D721Med (cell line): ENCODE results near the gene CDK5RAP3.
"Not testable (repeated sequence)": the region's sequence is repeated elsewhere in the genome, so short reads cannot be mapped to it uniquely, and the experiment has no call there.

ENCODE experiments used
- DNase-seq: peaks from one replicate; pipeline ENCODE4 v3.0.0; 2011; ENCODE audit warnings: low spot score; ENCODE audit not compliant: insufficient read length
- FAIRE-seq: peaks from 2 replicates; lab custom pipeline; 2011; peaks lifted over from hg19 to GRCh38; lab: Jason Lieb, UNC
- TF ChIP-seq, protein P1 (sequence below): IDR thresholded peaks from 2 replicates; pipeline ENCODE4 v1.5.1; 2012; ENCODE audit warnings: mild to moderate bottlenecking, control low read depth; ENCODE audit not compliant: insufficient read depth; ENCODE audit errors: missing control alignments

Gene CDK5RAP3

DNA sequence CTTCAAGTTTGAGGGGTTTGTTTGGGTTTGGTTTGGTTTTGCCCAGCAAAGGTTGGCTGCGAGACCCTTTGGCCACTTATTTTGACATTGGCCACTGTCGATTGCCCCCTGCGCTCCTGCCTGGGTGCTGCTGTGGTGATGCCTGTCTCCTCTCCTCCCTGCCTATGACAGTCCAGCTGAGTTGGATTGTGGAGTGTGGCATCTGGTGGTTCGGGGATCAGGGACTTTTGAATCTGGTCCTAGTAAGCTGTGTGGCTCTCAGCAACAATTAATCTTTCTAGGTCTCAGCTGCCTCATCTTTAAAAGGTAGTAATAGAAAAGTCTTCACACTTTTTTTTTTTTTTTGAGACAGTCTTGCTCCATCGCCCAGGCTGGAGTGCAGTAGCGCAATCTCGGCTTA lies 27.1 kb downstream of the CDK5RAP3 start:
- FAIRE-seq = no peak
- DNase-seq = peak; percentile 52
- TF ChIP-seq, protein P1, sequence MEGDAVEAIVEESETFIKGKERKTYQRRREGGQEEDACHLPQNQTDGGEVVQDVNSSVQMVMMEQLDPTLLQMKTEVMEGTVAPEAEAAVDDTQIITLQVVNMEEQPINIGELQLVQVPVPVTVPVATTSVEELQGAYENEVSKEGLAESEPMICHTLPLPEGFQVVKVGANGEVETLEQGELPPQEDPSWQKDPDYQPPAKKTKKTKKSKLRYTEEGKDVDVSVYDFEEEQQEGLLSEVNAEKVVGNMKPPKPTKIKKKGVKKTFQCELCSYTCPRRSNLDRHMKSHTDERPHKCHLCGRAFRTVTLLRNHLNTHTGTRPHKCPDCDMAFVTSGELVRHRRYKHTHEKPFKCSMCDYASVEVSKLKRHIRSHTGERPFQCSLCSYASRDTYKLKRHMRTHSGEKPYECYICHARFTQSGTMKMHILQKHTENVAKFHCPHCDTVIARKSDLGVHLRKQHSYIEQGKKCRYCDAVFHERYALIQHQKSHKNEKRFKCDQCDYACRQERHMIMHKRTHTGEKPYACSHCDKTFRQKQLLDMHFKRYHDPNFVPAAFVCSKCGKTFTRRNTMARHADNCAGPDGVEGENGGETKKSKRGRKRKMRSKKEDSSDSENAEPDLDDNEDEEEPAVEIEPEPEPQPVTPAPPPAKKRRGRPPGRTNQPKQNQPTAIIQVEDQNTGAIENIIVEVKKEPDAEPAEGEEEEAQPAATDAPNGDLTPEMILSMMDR = no peak

DNA sequence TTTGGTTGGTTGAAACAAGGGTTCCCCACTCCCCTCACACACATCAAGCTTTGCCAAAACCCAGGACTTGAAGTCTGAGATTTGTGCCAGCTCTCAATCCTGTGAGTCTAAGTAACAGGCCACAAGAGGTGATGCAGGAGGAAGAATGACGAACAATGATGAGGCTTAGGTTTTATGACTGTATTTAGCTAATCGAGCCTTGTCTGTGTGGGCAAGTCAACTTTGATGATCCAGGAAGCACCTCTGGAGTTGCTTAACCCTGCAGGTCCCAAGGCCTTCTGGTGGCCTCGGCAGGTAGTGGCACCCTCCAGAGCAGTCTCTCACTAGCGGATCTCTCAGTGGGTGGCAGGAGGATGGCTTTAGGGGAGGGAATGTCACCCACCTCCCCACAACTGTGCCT lies 28.7 kb downstream of the CDK5RAP3 start:
- FAIRE-seq (no peak), DNase-seq (no peak)
- TF ChIP-seq, protein P1 = no peak

DNA sequence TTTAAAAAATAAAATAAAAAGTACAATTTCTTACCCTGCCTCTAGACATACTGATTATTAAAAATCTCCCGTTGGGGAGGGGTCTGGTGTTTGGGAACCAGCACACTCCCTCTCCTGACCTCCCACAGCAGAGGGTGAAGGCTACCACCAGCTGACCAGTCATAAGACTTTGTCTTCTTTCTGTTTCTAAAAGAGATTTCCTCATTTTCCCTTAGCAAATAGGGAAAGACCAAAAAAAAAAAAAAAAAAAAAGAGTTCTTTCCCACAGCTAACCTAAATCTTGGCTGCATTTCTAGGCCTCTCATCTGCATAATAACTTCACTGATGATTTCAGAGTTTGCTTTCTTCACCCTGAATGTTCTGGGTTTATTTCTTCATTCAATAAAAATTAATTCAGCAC lies 30.3 kb downstream of the CDK5RAP3 start:
- no peak for DNase-seq
- no peak for FAIRE-seq
- TF ChIP-seq, protein P1 = no peak

DNA sequence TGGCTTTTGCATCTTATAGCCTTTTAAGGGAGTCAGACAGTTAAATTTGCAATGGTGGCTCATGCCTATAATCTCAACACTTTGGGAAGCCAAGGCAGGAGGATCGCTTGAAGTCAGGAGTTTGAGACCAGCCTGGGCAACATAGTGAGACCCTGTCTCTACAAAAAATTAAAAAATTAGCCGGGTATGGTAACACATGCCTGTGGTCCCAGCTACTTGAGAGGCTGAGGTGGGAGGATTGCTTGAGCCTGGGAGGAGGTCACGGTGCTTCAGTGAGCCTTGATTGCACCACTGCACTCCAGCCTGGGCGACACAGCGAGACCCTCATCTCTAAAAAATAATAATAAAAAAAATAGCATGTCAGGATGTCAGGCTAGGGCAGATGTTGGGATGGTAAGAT lies 30.7 kb downstream of the CDK5RAP3 start:
- FAIRE-seq, DNase-seq: not testable (repeated sequence)

DNA sequence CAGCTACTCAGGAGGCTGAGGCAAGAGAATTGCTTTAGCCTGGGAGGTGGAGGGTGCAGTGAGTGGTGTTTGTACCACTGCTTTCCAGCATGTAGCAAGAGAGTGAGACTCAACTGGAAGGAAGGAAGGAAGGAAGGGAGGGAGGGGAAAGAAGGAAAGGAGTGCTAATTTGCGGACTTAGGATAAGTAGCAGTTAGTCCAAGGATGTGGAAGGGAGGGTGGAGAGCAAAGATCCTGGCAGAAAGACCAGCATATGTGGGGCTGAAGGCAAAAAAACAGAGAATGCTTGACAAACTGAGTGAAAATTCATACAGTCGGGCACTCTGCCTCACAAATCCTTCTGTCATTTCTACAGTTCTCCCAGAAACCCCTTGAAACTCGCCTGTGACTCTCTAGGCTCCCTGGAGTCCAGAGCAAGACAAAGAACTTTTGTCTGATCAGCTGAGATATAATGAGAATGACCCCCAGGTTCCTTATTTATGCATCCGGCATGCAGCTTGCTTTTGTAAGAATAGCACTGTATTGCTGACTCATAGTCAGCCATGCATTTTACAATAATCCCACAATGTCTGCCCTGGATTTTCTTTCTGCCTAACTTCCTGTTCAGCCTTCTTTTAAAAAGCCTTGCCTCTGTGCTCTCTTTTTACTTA lies 31.5 kb downstream of the CDK5RAP3 start:
- no peak for FAIRE-seq
- DNase-seq = no peak
- TF ChIP-seq, protein P1 = no peak

DNA sequence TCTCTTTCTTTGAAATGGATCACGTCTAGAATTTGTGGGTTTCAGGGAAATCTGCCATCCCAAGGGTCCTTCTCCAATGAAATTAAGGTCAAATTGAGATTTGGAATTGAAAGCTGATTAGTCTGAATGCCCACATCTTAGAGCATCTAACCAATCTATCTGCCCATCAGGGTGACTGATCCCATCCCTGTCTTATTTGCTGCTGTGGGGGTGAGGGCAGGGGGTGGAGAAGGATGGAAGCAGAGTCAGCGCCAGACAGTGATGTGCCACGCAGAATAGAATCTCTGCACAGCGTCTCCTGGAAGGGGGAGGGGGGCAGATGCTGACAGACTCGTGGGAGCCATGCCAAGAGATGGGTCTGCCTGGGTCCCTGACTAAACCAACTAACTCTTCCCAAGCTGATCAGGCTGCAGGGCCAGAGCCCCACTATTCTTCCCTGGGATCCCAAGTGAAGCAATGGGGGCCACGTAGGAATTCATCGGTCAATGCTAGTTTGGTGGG lies 32.1 kb downstream of the CDK5RAP3 start:
- TF ChIP-seq, protein P1 = no peak
- FAIRE-seq (peak; percentile 67), DNase-seq (no peak)

DNA sequence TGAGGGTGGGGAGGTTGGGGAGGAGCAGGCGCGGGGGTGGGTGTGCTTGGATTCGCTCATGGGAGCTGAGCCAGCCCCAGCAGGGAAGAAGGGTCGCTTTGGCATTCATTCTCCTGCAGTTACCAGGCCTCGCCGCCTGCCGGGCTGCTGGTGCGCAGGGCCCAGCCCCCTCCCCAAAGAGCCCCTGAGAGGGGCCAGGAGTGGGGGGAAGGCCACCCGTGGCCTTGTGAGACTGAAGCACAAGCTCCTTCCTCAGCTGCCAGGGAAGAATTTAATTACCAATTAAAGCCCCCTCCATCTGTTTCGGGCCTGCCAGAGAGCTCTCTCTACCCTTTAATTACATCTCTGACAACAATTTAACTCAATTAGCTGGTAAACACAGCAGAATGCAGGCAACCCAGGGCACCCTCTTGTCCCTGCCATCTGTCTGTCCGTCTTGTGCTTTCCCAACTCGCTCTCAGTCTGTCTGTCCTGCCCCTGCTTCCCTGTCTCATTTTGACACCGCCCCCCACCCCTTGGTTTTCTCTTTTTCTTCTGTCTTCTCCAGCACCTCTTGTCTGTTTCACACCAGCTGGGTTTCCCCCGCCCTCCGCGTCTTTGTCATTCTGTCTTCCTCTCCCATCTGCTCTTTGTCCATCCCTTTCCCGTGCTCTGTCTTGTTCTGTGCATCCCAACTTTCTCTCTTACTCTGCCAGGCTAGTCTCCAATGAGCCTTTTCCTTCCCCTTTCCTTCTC lies 32.7 kb downstream of the CDK5RAP3 start:
- FAIRE-seq (no peak), DNase-seq (no peak)

More for the DNA sequence above, 32.7 kb downstream of the CDK5RAP3 start:
- TF ChIP-seq, protein P1 = peak; percentile 3
